ENCODE results near the gene C3orf70.

The C3orf70 gene

DNA sequence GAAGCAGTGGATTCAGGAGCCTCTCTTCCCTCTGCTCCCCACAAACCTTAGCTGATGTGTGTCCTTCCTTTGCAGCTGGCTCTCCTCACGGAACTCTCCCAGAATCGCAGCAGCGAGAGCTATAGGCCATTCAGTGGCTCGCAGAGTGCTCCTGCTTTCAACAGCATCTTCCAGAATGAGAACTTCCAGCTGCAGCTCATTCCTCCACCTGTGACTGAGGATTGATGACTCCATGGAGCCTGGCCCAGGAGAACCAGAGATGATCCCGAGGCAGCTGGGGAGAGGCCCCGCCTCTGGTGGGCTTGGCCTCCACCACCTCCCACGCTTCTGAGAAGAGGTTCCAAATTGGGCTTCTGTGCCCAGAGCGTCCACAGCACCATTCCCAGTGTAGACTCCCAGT lies 101.1 kb downstream of the C3orf70 start:
- no peak for DNase-seq (ENCODE audit: low spot score)

DNA sequence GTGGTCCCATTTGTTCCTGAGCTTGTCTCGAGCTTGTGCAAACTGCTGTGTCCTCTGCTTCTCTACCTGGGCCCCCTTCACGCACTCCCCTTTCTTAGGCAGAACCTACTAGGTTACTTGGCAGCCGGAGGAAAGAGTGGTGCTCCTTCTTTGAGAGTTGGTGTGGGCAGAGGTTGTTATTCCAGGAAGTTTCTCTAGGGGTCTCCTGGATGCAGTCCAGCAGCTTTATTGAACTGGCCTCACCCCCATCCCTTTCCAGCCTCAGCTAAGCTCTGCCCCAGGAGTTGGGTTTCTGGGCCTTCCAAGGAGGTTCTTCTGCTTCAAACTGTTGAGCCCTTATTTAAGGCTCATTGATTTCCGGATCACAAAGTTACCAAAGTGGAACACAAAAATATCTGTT lies 103.2 kb downstream of the C3orf70 start:
- no peak for DNase-seq (ENCODE audit: low spot score)

DNA sequence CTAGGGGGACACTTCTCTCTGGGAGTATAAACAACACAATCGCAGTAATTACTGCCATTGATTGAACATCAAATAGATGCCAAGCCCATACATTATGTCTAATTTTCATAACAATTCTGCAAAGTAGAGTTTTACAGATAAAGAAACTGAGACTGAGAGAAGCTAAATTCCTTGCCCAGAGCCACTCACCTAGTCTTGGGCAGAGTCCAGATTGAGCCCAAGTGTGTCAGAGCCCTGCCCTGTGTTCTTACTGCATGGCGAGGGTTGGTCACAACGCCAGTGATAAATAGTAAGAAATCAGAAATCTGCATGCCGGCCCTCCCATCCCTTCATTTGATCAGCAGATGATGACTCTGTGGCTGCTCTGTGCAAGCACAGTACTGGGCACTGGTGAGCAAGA lies 106.3 kb downstream of the C3orf70 start:
- DNase-seq (ENCODE audit: low spot score) = no peak

DNA sequence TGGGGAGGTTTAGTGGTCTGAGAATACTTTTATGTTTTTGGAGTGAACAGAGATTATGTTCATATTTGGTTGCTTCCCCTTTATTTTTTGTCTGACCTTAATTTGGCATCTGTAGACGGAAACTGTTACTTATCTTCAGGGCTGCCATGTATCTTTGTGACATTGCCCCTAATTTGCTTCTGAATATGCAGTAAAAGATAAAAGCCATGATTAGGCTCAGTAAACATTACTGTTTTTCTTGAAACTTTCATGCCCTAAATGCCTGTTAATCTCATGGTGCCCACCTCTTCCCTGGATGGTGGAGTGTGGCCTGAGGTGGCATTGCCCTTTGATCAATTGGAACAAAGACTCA lies 106.7 kb downstream of the C3orf70 start:
- no peak for DNase-seq (ENCODE audit: low spot score)

DNA sequence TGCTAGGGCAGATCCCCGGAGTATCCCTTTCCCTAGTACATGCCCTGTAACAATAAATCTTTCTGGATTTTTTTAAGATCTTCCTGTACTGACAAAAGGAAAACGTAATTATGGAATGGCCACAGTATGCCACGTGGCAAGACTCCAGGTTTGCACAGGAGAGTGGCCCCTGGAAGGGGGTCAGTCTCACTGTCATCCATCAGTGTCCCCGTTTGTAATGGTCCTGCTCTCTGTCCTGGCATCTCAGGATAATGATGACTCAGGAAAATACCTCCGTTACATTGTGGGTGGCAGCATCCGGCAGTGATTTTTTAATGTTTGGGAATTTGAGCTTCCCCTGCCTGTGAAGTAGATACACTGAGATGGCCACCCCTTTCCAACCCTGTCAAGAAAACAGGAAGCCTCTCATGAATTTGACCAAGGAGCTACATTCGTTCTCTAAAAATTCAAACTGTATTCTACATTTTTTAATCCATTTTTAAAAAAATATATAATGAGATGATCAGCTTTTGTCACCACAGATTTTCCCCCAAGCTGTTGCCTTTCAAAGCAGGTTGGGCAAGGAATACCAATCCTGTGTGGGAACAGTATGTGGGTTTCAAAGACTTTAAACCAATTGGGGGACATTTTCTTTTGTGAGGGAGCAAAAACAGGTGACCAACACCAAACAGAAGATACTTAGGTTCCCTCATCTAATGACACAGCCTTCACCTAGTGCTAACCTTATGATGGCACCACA lies 110.4 kb downstream of the C3orf70 start:
- DNase-seq (ENCODE audit: low spot score) = no peak

DNA sequence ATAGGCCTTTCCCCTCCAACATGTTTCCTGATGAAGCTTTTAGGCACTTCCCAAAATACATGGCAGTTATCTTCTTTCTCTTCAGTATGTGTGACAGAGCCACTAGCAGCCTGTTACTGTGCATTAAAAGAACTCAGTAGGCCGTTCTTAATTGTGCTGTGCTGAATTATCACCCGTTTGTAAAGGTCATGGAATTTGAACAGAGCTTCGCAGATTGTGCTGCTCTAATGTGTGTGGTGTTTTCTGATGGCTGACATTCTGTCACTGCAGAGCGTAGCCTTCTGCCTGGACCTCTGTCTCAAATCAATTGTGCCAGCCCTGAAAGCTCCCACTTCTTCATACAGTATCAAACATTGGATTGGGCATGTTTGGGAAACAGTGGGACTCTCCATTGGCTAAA lies 111.3 kb downstream of the C3orf70 start:
- DNase-seq (ENCODE audit: low spot score) = no peak

DNA sequence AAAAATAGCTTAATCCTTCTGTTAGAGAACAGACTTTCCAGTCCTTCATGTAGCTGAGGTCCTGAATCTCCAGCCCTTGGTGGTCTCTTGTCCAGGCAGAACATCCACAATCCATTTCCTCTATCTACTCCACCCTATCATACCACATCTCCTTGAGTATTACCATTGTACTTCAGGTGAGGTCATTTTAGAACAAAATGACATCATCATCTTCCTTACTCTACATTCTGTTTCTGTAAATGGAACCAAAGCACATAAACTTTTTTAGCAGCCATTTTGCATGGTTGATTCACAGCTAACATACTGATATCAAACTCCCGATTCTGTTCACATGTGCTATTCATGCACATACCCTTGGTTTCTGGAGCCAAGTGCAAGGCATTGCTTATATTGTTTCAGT lies 112.4 kb downstream of the C3orf70 start:
- no peak for DNase-seq (ENCODE audit: low spot score)

DNA sequence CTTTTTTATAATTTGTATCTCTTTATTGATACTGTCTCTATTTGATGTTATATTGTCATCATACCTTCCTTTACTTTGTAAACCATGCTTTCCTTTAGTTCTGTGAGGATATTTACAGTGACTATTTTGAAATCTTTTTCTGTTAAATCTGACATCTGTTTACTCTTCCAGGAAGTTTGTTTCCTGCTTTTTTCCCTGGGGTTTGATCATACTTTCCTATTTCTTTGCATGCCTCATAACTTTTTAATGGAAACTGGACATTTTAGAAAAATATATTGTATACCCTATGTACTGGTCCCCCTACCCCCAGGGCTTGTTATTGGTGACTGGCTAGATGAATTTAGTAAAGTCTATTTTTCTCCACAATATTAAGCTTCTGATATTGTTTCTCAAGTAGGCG lies 115.1 kb downstream of the C3orf70 start:
- DNase-seq (ENCODE audit: low spot score) = no peak

DNA sequence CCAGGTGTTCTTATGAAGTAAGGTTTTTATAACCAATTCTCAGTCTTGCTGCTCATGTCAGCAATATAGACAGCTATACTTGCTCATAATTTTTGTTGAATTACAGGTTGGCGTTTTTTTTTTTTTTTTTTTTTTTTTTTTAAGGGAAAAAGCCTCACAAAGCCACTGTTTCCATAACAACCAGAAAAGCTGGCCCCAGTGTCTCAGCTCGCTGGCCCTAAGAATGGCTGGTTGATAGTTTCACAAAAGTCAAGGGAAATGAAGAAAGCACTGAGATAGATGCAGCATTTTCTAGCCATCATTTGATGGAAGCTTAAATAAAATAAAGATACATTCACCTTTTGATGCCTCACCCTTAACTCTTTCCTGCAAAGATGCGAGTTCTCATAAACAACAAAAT lies 121.9 kb downstream of the C3orf70 start:
- DNase-seq (ENCODE audit: low spot score) = no peak

DNA sequence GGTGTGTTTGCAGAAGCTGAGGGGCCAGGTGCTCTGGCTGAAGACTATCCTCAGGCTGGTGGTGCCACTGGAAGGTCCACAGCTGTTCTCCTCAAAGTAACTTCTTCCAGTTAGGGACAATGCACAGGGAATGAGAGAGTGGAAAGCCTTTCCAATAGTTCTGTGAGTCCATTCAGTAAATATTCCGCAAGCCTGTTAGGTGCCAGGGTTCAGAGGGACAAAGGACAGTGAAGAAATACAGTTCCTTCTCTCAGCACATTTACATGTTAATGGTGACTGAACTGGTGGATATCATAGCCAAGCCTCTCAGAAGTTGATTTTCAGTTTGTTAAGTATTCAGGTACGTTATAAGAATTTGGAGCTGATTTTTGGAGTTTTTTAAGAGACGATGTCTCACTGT lies 122.5 kb downstream of the C3orf70 start:
- no peak for DNase-seq (ENCODE audit: low spot score)

DNA sequence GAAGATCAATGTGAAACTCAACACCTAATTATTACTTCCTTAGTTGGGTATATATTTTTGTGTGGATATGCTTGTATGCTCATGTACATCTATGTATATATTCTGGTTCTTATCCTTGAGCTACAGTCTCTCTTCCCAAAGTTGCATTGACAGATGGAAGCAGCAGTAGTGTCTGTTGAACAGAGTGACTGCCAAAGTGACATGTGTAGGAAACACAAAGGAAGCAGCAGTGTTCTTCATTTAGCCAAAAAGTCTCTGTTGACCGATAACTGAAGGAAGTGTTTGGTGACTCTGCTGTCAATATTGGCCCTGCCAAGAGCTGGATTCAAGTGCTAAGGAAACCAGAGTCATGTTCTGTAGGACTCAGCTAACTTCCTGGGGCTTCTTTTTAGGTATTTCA lies 123.8 kb downstream of the C3orf70 start:
- DNase-seq (ENCODE audit: low spot score) = no peak

DNA sequence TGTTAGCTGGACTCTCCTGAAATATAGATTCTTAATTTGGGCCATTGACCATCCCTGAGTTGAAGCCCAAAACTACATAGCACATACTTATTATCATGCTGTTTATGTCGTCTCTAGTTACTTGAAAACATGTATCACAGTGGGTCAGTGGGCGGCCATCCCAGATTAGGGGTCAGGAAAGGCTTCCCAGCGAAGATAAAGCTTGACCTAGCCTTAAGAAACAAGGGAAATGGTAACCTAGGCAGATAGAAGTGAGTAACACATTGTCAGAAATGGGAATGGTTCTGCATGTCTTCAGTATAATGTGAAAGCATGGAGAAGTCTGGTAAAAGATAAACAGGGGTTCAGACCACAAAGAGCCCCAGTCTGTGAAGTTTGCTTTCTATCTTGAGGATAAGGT lies 124.7 kb downstream of the C3orf70 start:
- DNase-seq (ENCODE audit: low spot score) = no peak

Measured in AG08395 (cell line).